GM12801 (cell line): Measurements from ENCODE around the gene GATAD2B.

Source experiments
- TF ChIP-seq, protein P1 (sequence below): IDR thresholded peaks from one replicate; pipeline ENCODE4 v1.5.1; 2011; ENCODE audit warnings: control low read depth; ENCODE audit not compliant: insufficient read length; ENCODE audit errors: extremely low read depth

Gene GATAD2B

GRCh38 chr1:153776845-153777370, 145.9 kb downstream of the GATAD2B start:
- TF ChIP-seq, protein P1, sequence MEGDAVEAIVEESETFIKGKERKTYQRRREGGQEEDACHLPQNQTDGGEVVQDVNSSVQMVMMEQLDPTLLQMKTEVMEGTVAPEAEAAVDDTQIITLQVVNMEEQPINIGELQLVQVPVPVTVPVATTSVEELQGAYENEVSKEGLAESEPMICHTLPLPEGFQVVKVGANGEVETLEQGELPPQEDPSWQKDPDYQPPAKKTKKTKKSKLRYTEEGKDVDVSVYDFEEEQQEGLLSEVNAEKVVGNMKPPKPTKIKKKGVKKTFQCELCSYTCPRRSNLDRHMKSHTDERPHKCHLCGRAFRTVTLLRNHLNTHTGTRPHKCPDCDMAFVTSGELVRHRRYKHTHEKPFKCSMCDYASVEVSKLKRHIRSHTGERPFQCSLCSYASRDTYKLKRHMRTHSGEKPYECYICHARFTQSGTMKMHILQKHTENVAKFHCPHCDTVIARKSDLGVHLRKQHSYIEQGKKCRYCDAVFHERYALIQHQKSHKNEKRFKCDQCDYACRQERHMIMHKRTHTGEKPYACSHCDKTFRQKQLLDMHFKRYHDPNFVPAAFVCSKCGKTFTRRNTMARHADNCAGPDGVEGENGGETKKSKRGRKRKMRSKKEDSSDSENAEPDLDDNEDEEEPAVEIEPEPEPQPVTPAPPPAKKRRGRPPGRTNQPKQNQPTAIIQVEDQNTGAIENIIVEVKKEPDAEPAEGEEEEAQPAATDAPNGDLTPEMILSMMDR, result no peak

GRCh38 chr1:153776352-153776751, 146.4 kb downstream of the GATAD2B start:
- TF ChIP-seq, protein P1, result no peak

GRCh38 chr1:153775458-153776327, 147.1 kb downstream of the GATAD2B start:
- TF ChIP-seq, protein P1, result no peak

GRCh38 chr1:153774780-153775457, 147.9 kb downstream of the GATAD2B start, which contains the start of gene SLC27A3:
TSS of gene SLC27A3 (plus strand) at chr1:153775407. CDS start at chr1:153775498, 91 bp downstream.
- TF ChIP-seq, protein P1, result no peak

DNA sequence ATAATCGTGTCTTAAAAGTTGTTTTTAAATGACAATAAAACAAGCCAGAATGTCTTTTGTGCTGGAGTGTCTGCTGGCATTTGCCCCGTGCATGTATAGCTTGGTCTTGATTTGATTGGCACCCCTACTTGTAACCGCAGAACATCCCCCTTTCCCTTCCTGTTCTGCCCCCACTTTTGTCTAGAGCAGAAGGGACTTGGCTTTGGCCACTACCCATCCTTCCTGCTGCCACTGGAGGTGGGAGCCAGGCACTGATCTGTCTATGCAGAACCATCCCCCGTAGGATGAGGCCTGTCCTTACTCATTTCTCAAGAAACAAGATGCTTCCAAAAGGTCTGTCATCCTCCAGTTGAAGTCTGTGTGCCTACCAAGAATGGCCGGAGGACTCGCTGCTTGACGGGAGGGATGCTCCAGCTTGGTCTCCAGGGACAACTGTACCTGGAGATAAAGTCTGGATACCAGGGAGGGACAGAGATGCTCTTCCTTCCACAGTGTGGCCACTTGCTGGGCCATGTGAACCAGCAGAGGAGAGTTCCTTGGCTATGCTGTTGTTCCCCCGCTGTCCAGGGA, 148.7 kb downstream of the GATAD2B start:
- TF ChIP-seq, protein P1, result no peak

- TF ChIP-seq, protein P1, result no peak
Observed at GRCh38 chr1:153773096-153773921, 149.5 kb downstream of the GATAD2B start.
